Rectal smooth muscle tissue (tissue), 1 donor: Measurements from ENCODE around the gene LCE1D.

Experiments
- H3K27ac ChIP-seq: one replicate; pipeline ENCODE4 v1.7.0; 2013; ENCODE audit warnings: low read depth, low read length, inconsistent platforms
- H3K27me3 ChIP-seq: one replicate; pipeline ENCODE4 v1.7.0; 2013; ENCODE audit warnings: low read length; ENCODE audit not compliant: control insufficient read depth, insufficient read depth
- H3K36me3 ChIP-seq: one replicate; pipeline ENCODE4 v1.7.0; 2013; ENCODE audit warnings: low read length; ENCODE audit not compliant: control insufficient read depth, insufficient read depth
- H3K4me1 ChIP-seq: one replicate; pipeline ENCODE4 v1.7.0; 2013; ENCODE audit warnings: low read length; ENCODE audit not compliant: control insufficient read depth, insufficient read depth
- H3K4me3 ChIP-seq: one replicate; pipeline ENCODE4 v1.7.0; 2013; ENCODE audit warnings: low read length
- H3K9ac ChIP-seq: one replicate; pipeline ENCODE4 v1.7.0; 2013; ENCODE audit warnings: low read length

Gene LCE1D

DNA sequence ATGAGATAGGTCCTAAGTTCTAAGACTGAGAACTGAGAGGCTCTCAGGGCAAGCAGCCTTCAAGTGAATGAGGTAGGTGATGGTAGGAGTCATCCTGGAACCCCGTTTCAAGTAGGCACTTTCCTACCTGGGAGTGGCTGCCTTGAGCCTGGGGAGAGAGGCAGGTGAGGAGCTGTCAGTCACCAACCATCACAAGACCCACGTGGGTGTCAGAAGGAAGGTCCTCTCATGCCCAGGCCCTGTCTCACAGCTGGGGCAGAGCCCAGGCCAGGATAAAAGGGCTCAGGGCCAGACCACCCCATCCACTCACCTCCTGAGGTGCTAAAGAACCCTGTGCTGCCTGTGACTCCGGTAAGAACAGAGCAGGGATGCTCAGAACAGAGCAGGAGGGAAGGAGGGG is at the start of gene LCE1D:
Gene LCE1D, plus strand, starts transcription at position 301 of the 400 bp plus-strand sequence. CDS start 1,074 bp downstream, outside the sequence.
- Histone ChIP-seq H3K27me3 (no peaks in the 10 kb centered on the region), H3K27ac (no peak within 1 kb of the TSS), H3K4me3 (no peak within 1 kb of the TSS), H3K36me3 (no peaks in the 10 kb centered on the region), H3K4me1 (no peaks in the 10 kb centered on the region), H3K9ac (no peak within 1 kb of the TSS)

- Histone ChIP-seq H3K27ac (no peak overlapping the region), H3K4me1 (no peaks in the 10 kb centered on the region), H3K9ac (no peak overlapping the region), H3K27me3 (peaks cover 2% of the 10 kb centered on the region), H3K4me3 (no peak overlapping the region), H3K36me3 (no peaks in the 10 kb centered on the region)
These were observed 48.7 kb upstream of the LCE1D start for GRCh38 chr1:152747831-152748230.

GRCh38 chr1:152752225-152752624 is 44.3 kb upstream of the LCE1D start:
- no peaks in the 10 kb centered on the region for H3K4me1 ChIP-seq
- H3K9ac ChIP-seq = no peak overlapping the region
- H3K36me3 ChIP-seq = no peaks in the 10 kb centered on the region
- H3K27ac ChIP-seq = no peak overlapping the region
- H3K27me3 ChIP-seq = no peaks in the 10 kb centered on the region
- no peak overlapping the region for H3K4me3 ChIP-seq

DNA sequence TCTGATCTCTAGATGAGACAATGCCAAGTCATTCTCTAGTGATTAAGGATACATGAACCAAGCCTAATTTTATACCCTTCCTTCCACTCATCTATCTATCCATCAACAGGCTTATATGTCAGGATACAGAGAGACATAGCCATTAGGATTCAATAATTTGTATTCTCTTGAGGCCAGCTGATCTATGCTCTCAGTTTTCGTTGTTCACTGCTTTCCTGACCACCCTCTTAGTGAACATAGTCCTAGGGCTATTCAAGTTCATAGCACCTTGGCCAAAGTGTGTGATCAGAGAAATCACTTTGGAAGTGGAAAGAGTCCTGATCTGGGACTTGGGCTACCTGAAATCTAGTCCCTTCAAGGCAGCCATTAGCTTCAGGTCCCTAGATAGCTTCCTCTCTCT is 42.9 kb upstream of the LCE1D start:
- Histone ChIP-seq H3K9ac (no peak overlapping the region), H3K27me3 (no peaks in the 10 kb centered on the region), H3K36me3 (no peaks in the 10 kb centered on the region), H3K4me1 (no peaks in the 10 kb centered on the region), H3K27ac (no peak overlapping the region), H3K4me3 (no peak overlapping the region)

DNA sequence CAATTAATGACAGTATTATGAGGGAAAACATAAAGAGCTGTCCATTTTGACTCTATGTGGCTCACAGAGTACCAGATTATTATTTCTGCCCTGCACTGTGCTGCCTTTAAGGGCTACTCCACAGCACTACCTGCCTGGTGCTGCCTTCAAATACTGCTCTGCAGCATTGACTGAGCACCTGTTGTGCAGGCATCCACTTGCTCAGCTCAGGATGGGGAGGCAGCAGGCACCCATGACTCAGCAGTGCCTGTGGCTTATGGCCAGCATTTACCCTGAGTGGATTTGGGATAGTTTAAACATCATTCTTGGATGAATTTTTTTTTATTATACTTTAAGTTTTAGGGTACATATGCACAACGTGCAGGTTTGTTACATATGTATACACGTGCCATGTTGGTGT is 39.6 kb upstream of the LCE1D start:
- Histone ChIP-seq H3K27ac (no peak overlapping the region), H3K9ac (no peak overlapping the region), H3K4me1 (no peaks in the 10 kb centered on the region), H3K27me3 (no peaks in the 10 kb centered on the region), H3K36me3 (no peaks in the 10 kb centered on the region), H3K4me3 (no peak overlapping the region)

DNA sequence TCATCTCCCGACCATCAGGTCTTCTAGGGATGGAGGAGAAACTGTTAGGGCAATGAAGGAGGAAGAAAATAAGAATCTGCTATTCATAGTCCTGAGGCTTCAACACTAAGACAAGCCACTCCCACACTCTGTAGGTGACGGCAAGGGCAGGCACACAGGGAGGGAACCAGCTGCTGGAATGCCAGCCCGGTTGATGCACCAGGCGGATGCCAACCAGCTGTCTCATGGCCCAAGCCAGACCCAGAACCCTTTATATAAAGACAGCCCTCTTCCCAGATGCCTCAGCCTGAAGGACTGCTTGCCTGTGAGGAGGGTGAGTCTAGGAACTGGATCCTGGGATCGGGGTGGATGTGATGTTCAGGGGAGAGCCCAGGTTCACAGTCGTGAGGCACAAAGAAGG is 38.8 kb upstream of the LCE1D start, which contains the start of gene KPRP:
Gene KPRP, plus strand, starts transcription at position 279 of the 400 bp plus-strand sequence. CDS start 1,564 bp downstream, outside the sequence.
- no peak within 1 kb of the TSS for H3K4me3 ChIP-seq
- no peak within 1 kb of the TSS for H3K9ac ChIP-seq
- no peaks in the 10 kb centered on the region for H3K4me1 ChIP-seq
- H3K27ac ChIP-seq = no peak within 1 kb of the TSS
- no peaks in the 10 kb centered on the region for H3K36me3 ChIP-seq
- no peaks in the 10 kb centered on the region for H3K27me3 ChIP-seq

- no peak overlapping the region for H3K9ac ChIP-seq
- no peaks in the 10 kb centered on the region for H3K36me3 ChIP-seq
- no peaks in the 10 kb centered on the region for H3K27me3 ChIP-seq
- H3K27ac ChIP-seq = no peak overlapping the region
- H3K4me3 ChIP-seq = no peak overlapping the region
- no peaks in the 10 kb centered on the region for H3K4me1 ChIP-seq
These were observed 37.9 kb upstream of the LCE1D start for GRCh38 chr1:152758636-152759035.

DNA sequence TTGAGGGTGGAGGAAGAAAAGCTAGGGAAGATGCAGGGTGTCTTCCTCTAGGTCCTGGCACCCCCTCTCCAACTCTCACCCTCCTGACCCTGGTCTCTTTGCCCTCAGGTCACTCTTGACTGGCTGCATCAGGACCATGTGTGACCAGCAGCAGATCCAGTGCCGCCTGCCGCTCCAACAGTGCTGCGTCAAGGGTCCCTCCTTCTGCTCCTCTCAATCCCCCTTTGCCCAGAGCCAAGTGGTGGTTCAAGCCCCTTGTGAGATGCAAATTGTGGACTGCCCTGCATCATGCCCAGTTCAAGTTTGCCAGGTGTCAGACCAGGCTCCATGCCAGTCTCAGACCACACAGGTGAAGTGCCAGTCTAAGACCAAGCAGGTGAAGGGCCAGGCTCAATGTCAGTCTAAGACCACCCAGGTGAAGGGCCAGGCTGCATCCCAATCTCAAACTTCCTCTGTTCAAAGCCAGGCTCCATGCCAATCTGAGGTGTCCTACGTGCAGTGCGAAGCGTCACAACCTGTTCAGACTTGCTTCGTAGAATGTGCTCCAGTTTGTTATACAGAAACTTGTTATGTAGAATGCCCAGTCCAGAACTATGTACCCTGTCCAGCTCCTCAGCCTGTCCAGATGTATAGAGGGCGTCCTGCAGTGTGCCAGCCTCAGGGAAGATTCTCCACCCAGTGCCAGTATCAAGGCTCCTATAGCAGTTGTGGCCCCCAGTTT is 36.9 kb upstream of the LCE1D start:
- Histone ChIP-seq H3K36me3 (no peaks in the 10 kb centered on the region), H3K27me3 (no peaks in the 10 kb centered on the region), H3K9ac (no peak overlapping the region), H3K4me3 (no peak overlapping the region), H3K27ac (no peak overlapping the region), H3K4me1 (no peaks in the 10 kb centered on the region)

DNA sequence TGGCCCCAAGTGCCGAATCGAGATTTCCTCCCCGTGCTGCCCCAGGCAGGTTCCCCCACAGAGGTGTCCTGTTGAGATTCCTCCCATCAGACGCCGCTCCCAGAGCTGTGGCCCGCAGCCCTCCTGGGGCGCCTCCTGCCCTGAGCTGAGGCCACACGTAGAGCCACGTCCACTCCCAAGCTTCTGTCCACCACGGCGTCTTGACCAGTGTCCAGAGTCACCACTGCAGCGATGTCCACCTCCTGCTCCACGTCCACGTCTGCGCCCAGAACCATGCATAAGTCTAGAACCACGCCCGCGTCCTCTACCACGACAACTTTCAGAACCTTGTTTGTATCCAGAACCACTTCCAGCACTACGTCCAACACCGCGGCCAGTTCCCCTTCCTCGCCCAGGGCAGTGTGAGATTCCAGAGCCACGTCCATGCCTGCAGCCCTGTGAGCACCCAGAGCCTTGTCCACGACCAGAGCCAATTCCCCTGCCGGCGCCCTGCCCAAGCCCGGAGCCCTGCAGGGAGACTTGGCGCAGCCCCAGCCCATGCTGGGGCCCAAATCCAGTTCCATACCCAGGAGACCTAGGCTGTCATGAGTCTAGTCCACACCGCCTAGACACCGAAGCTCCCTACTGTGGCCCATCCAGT is 35.9 kb upstream of the LCE1D start:
- Histone ChIP-seq H3K4me3 (no peak overlapping the region), H3K27ac (no peak overlapping the region), H3K9ac (no peak overlapping the region), H3K36me3 (no peaks in the 10 kb centered on the region), H3K27me3 (no peaks in the 10 kb centered on the region), H3K4me1 (no peaks in the 10 kb centered on the region)

DNA sequence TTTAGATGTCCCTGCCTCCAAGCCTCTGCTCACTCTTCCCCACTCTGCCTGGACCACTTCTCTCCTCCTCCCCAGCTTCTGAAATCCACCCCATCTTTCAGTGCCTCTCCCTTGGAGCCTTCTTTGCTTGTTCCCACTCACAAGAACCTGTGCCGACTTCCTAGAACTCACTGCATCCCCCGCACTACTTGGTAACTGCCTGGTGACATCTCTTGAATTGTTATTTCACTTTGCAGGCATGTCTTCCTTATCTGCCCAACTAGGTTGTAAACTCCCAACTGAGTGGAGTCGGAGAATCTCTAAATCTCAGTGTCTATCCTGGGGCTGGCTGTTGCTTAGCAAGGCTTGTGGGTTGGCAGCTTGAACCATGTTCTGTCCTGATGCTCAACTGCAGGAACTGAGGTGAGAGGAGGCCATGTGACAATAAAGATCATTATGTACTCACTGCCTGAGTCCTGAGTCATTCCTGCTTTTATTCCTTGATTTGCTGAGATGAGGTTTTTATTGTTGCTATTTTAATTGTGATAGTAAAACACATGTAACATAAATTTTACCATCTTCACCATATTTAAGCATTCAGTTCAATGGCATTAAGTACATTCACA is 34.8 kb upstream of the LCE1D start:
- Histone ChIP-seq H3K36me3 (no peaks in the 10 kb centered on the region), H3K9ac (no peak overlapping the region), H3K4me1 (no peaks in the 10 kb centered on the region), H3K27me3 (no peaks in the 10 kb centered on the region), H3K4me3 (no peak overlapping the region), H3K27ac (no peak overlapping the region)

- no peaks in the 10 kb centered on the region for H3K36me3 ChIP-seq
- no peak overlapping the region for H3K27ac ChIP-seq
- H3K27me3 ChIP-seq = no peaks in the 10 kb centered on the region
- no peak overlapping the region for H3K4me3 ChIP-seq
- H3K9ac ChIP-seq = no peak overlapping the region
- H3K4me1 ChIP-seq = no peaks in the 10 kb centered on the region
These were observed 27.5 kb upstream of the LCE1D start for GRCh38 chr1:152768847-152769533.

GRCh38 chr1:152770411-152770810 is 26.1 kb upstream of the LCE1D start:
- no peaks in the 10 kb centered on the region for H3K4me1 ChIP-seq
- no peaks in the 10 kb centered on the region for H3K27me3 ChIP-seq
- H3K9ac ChIP-seq = no peak overlapping the region
- H3K4me3 ChIP-seq = no peak overlapping the region
- H3K36me3 ChIP-seq = no peaks in the 10 kb centered on the region
- H3K27ac ChIP-seq = no peak overlapping the region
